ENCODE data around the gene CDH4. TPM values are rescaled to one million over a fixed set of nuclear protein-coding genes. Genes with fewer than 3 reads are reported as not detected.

CDH4 gene
- total and polyA plus RNA-seq, 2 donors (not counting 3 experiments of a cell fraction or from before 2014, with no cell fraction given): 0.17 to 0.51 TPM

GRCh38 chr20:61674121-61674520 is 422.1 kb downstream of the CDH4 start:
- Histone ChIP-seq H2AFZ (ENCODE audit: low read depth, low read length) (no peak overlapping the region), H3K4me2 (ENCODE audit: insufficient read depth, low read length) (no peak overlapping the region), H3K4me3 (replicated peaks in 1 of 3; ENCODE audit: insufficient read depth in 1 of 3, low read depth in 1 of 3, low read length in 3 of 3) (no peak overlapping the region), H3K79me2 (ENCODE audit: control insufficient read depth, insufficient read depth, low read length) (no peaks in the 10 kb centered on the region), H4K20me1 (replicated peaks; ENCODE audit: control insufficient read depth, extremely low read depth, insufficient read depth, low read length) (no peaks in the 10 kb centered on the region), H3K36me3 (ENCODE audit: control insufficient read depth in 2 of 2, extremely low read depth in 1 of 2, insufficient read depth in 2 of 2, low read length in 2 of 2) (no peaks in the 10 kb centered on the region), H3K27ac (ENCODE audit: insufficient read depth, low read depth, low read length) (no peak overlapping the region), H3K4me1 (ENCODE audit: control insufficient read depth, extremely low read depth, insufficient read depth, low read length) (no peaks in the 10 kb centered on the region), H3K27me3 (ENCODE audit: control insufficient read depth in 2 of 2, insufficient read depth in 2 of 2, low read length in 2 of 2) (no peaks in the 10 kb centered on the region), H3K9ac (replicated peaks; ENCODE audit: extremely low read depth, insufficient read depth, low read length) (no peak overlapping the region), H3K9me1 (replicated peaks; ENCODE audit: control insufficient read depth, extremely low read depth, insufficient read depth, low read length) (no peaks in the 10 kb centered on the region), H3K9me3 (replicated peaks; ENCODE audit: control insufficient read depth, insufficient read depth, low read length) (peaks cover 4% of the 10 kb centered on the region)
- no peak for DNase-seq (ENCODE audit: low read depth, low spot score)
- TF ChIP-seq POLR2AphosphoS5 (IDR thresholded peaks at IDR 0.05; ENCODE audit: insufficient read depth, low read depth, low read length): no peak
- no peak for TF ChIP-seq FOS (IDR thresholded peaks at IDR 0.05; ENCODE audit: borderline replicate concordance, insufficient read depth, low read length)
- no peak for TF ChIP-seq JUN (IDR thresholded peaks at IDR 0.05; ENCODE audit: borderline replicate concordance, insufficient read depth, insufficient read length, low read depth)
- TF ChIP-seq POLR2A (IDR thresholded peaks at IDR 0.05; ENCODE audit: low read depth, low read length): no peak
- no peak for TF ChIP-seq CTCF (IDR thresholded peaks at IDR 0.05; ENCODE audit: extremely low read depth in 1 of 2, insufficient read depth in 1 of 2, low read depth in 1 of 2, low read length in 2 of 2)
- no peak for TF ChIP-seq GATA2 (IDR thresholded peaks at IDR 0.05; ENCODE audit: insufficient read depth, insufficient read length, low read depth, low read length)
- no peak for TF ChIP-seq EZH2 (IDR thresholded peaks at IDR 0.05; ENCODE audit: borderline replicate concordance, low read depth, low read length, severe bottlenecking)
- TF ChIP-seq MYC (IDR thresholded peaks at IDR 0.05; ENCODE audit: low read depth, low read length): no peak
- TF ChIP-seq MAX (IDR thresholded peaks at IDR 0.05; ENCODE audit: insufficient read depth, insufficient read length): no peak
- dilution Hi-C loops (cut with MboI; ENCODE audit: extremely low pct_ligation_motif_present, low sequenced_read_pairs): no loop called here
- no TSS peak for BruUV-seq (replicated peaks)
- ChIA-PET CTCF (no interaction called here), POLR2A (no interaction called here)
- intact Hi-C loops (cut with micrococcal nuclease): no loop called here
- no peak for FAIRE-seq

Data from endothelial cell of umbilical vein (primary cell).